ENCODE results near the gene GRK5.
"Not testable (repeated sequence)": the region's sequence is repeated elsewhere in the genome, so short reads cannot be mapped to it uniquely, and the experiment has no call there.

GRK5 gene

GRCh38 chr10:119259345-119259744 lies 52.0 kb downstream of the GRK5 start:
- POLR2A ChIA-PET = no interaction called here
- DNase-seq (ENCODE audit: low read depth, low spot score) = no peak
- H3K4me3 ChIP-seq (ENCODE audit: low read depth, low read length) = no peak overlapping the region
- TF ChIP-seq CTCF (IDR thresholded peaks at IDR 0.05; ENCODE audit: insufficient read depth, low read length, missing control alignments) = no peak
- CTCF ChIA-PET = interaction anchor here (0.9 kb wide), 1 partner anchor 15 kb away, joined by 3 read pairs; no protein-coding TSS in a partner anchor

GRCh38 chr10:119261016-119261415 lies 53.6 kb downstream of the GRK5 start:
- CTCF ChIA-PET; POLR2A ChIA-PET; H3K4me3 ChIP-seq (ENCODE audit: low read depth, low read length); DNase-seq (ENCODE audit: low read depth, low spot score): not testable (repeated sequence)

DNA sequence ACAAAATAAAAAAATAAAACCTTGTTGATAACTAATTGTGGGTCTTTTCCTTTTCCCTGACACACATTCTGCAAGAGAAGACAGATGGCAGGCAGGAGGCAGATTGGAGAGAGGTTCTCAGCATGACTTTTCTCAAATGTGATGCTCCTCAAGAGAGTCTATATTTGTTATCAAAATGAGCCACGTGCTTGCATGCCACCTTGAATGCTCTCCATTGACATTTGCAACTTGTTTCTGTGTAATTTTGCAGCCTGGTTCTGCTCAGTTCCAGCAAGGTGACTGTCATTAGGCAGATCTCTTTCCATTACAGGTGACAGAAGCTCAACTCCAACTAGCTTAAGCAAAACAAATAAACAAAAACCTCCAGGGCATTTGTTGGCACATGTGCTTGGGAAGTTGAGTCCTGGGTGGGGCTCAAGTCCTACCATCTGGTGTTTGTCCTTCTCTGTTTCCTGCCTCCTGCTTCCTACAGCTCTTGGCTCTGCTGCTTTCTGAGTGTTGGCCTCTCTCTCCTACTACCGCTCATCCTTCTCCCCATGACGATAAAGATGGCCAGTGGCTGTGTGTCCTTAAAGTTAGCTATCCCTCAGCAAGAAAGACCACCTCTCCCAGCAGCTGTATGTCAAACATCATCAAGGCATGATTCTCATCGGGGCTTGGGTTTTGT lies 56.7 kb downstream of the GRK5 start:
- CTCF ChIA-PET = interaction anchor here (2.0 to 2.1 kb wide), 2 partner anchors 10 to 11 kb away, joined by 7 to 10 read pairs; no protein-coding TSS in a partner anchor
- no peak for DNase-seq (ENCODE audit: low read depth, low spot score)
- no peak for TF ChIP-seq CTCF (IDR thresholded peaks at IDR 0.05; ENCODE audit: insufficient read depth, low read length, missing control alignments)
- POLR2A ChIA-PET = no interaction called here
- no peak overlapping the region for H3K4me3 ChIP-seq (ENCODE audit: low read depth, low read length)

DNA sequence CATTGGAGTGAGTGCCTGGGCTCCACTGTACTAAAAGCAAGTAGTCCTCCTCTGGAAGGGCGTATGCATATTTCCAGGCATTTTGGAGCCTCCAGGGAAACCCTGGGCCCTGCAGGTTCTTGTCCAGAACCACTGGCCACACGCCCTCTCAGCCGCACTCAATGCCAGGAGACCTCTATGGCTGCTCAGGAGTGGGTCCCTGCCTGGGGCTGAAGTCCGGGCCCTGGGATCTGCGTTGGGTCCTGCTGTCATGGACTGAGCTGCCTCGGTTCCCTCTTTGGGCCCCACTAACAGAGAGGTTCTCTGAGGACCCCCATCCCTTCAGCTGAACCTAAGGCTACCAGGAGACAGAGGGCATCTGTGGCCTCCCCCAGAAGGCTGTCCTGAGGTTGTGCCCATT lies 58.3 kb downstream of the GRK5 start:
- TF ChIP-seq CTCF (IDR thresholded peaks at IDR 0.05; ENCODE audit: insufficient read depth, low read length, missing control alignments) = no peak
- no peak overlapping the region for H3K4me3 ChIP-seq (ENCODE audit: low read depth, low read length)
- CTCF ChIA-PET = interaction anchor here (0.7 kb wide), 1 partner anchor 56 kb away, joined by 3 read pairs; no protein-coding TSS in a partner anchor
- DNase-seq (ENCODE audit: low read depth, low spot score) = no peak
- POLR2A ChIA-PET = no interaction called here

- no peak for DNase-seq (ENCODE audit: low read depth, low spot score)
- H3K4me3 ChIP-seq (ENCODE audit: low read depth, low read length) = no peak overlapping the region
- ChIA-PET POLR2A (no interaction called here), CTCF (interaction anchor here (1.6 kb wide), 1 partner anchor 57 kb away, joined by 3 read pairs; no protein-coding TSS in a partner anchor)
- no peak for TF ChIP-seq CTCF (IDR thresholded peaks at IDR 0.05; ENCODE audit: insufficient read depth, low read length, missing control alignments)
Measured at GRCh38 chr10:119267384-119267783, 60.0 kb downstream of the GRK5 start.

DNA sequence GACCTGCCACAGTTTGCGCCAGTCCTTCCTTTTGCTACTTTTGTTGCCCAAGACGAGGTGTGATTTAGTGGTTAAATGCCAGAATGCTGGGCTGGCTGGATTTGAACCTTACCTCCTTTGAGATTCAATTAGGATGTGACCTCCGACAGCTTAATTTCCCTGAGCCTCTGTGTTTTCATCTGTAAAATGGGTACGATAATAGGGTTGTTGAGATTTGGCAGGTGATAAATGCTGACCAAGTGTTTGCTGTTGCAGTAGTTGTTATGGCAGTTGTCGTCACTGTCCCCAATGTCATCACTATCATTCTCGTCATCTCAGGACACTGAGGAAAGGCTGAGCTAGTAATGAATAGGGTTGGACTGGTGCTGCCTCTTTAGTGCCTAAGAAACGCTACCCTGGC lies 61.1 kb downstream of the GRK5 start:
- no peak for DNase-seq (ENCODE audit: low read depth, low spot score)
- H3K4me3 ChIP-seq (ENCODE audit: low read depth, low read length) = no peak overlapping the region
- TF ChIP-seq CTCF (IDR thresholded peaks at IDR 0.05; ENCODE audit: insufficient read depth, low read length, missing control alignments) = no peak
- ChIA-PET POLR2A (no interaction called here), CTCF (interaction anchor here (0.9 to 1.6 kb wide), 3 partner anchors 58 to 130 kb away, joined by 3 read pairs; no protein-coding TSS in a partner anchor)
